Measurements from ENCODE around the gene ADAMTS17.

Gene ADAMTS17

DNA sequence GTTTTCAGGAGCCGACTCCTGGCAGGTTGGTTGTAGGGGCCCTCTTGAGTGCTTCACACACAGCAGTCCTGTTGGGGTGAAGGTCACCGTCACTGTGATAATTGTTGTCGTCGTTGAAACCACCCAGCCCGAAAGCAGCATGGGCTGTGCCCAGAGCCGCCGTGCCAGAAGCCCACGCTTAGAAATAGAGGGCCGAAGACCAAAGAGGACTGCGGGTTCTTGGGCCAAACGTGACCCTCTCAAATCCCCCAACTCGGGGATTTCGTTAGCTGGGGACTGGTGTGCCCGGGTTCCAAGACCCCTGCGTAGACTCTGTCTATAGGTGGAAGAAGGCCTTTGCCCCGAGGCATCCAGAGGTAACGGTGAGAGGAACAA lies 7.5 kb upstream of the ADAMTS17 start:
- DNase-seq (ENCODE audit: extremely low spot score): no peak
- TF ChIP-seq, protein P1, sequence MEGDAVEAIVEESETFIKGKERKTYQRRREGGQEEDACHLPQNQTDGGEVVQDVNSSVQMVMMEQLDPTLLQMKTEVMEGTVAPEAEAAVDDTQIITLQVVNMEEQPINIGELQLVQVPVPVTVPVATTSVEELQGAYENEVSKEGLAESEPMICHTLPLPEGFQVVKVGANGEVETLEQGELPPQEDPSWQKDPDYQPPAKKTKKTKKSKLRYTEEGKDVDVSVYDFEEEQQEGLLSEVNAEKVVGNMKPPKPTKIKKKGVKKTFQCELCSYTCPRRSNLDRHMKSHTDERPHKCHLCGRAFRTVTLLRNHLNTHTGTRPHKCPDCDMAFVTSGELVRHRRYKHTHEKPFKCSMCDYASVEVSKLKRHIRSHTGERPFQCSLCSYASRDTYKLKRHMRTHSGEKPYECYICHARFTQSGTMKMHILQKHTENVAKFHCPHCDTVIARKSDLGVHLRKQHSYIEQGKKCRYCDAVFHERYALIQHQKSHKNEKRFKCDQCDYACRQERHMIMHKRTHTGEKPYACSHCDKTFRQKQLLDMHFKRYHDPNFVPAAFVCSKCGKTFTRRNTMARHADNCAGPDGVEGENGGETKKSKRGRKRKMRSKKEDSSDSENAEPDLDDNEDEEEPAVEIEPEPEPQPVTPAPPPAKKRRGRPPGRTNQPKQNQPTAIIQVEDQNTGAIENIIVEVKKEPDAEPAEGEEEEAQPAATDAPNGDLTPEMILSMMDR (IDR thresholded peaks at IDR 0.05; ENCODE audit: control extremely low read depth, extremely low read depth, low read depth, missing control alignments): no peak
- ChIA-PET POLR2A (no interaction called here), CTCF (interaction anchor here (0.8 to 4.2 kb wide), 23 partner anchors 9 to 658 kb away, joined by 3 to 77 read pairs (median 7); no protein-coding TSS in a partner anchor)

DNA sequence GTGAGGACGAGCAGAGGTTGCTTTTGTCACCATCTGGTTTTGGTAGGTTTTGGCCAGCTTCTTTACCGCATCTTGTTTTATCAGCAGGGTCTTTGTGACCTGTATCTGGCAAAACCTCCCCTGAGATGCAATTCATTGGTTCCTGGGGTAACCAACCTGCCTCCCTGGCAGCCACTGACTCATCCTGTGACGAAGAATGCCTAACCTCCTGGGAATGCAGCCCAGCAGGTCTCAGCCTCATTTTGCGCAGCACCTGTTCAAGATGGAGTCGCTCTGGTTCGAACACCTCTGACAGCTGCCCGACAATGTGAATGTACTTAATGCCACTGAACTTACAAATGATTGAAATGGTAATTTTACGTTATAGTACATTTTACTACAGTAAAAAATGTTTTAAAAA lies 6.8 kb upstream of the ADAMTS17 start:
- CTCF ChIA-PET: interaction anchor here (1.0 to 4.2 kb wide), 7 partner anchors 11 to 609 kb away, joined by 3 to 77 read pairs (median 7); no protein-coding TSS in a partner anchor

DNA sequence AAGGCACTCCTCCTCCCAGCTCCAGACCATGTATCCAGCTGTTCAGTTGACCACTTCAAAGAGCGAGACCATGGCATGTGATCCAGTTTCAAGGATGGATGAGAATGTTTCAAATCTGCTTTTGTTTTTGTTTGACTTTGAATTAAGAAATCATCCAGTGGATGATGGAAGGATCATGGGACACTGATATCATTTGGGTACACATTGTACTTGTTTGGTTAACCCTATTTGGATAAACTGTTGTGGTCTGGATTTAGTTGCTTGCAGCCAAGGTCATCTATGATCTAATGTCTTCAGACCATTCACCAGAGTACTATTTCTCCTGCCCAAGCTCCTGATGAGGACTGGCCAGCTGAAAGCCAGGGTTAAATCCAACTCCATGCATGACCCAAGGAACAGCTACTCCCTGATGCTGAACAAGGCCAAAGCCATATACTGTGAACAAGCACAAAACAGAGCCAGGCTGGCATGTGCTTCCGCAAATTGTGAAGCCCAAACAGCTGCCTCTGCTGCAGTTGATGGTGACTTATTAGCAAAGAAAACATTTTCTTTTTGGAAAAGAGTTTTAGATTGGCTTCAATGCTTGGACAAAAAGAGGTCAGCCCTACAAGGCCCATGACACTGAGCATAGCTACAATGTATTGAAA lies 5.2 kb upstream of the ADAMTS17 start:
- DNase-seq (ENCODE audit: extremely low spot score): no peak
- ChIA-PET POLR2A (no interaction called here), CTCF (interaction anchor here (1.0 to 1.5 kb wide), 2 partner anchors 37 to 662 kb away, joined by 3 to 4 read pairs; no protein-coding TSS in a partner anchor)
- TF ChIP-seq, protein P1 (IDR thresholded peaks at IDR 0.05; ENCODE audit: control extremely low read depth, extremely low read depth, low read depth, missing control alignments): no peak

More for the DNA sequence above, 6.8 kb upstream of the ADAMTS17 start:
- no peak for DNase-seq (ENCODE audit: extremely low spot score)
- TF ChIP-seq, protein P1 (IDR thresholded peaks at IDR 0.05; ENCODE audit: control extremely low read depth, extremely low read depth, low read depth, missing control alignments): no peak
- POLR2A ChIA-PET: no interaction called here

DNA sequence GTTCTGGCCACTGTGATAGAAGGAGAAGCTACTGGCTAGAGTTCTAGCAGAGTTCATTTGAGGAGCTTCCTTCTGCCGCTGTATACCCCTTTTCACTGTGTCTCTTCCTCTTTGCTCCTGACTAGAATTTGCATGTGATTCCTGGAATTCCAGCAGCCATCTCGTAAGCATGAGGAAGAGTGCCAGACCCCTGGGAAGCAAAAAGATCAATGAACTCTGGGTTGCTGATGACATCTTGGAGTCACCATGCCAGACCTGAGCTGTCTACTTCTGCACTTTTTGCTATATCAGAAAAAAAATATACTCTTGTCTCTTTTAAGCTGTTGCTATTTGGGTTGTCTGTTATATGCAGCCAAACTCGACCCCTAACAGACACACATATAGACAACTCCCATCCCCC lies 3.7 kb upstream of the ADAMTS17 start:
- DNase-seq (ENCODE audit: extremely low spot score): no peak
- CTCF ChIA-PET: interaction anchor here (1.2 to 1.3 kb wide), 2 partner anchors 10 to 226 kb away, joined by 3 read pairs; no protein-coding TSS in a partner anchor
- TF ChIP-seq, protein P1 (IDR thresholded peaks at IDR 0.05; ENCODE audit: control extremely low read depth, extremely low read depth, low read depth, missing control alignments): no peak
- POLR2A ChIA-PET: no interaction called here

DNA sequence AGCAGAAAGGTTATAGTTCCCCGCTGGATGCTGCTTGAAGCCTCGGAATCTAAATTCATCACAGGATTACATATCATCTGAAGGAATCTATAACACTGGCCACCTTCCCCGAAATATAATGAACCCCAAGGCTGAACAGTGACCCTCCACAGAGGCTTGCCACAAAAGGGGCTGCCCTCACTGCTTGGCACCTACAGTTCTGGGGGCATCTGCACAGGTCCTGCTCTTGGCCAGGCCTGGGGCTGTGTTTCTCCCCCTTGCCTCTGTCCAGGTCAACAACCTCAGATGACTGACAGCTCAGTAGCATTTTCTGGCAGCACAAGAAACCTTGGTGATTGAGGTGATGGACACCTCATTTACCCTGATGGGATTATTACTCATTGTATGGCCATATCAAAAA lies 1.5 kb upstream of the ADAMTS17 start:
- CTCF ChIA-PET: interaction anchor here (1.6 kb wide), 1 partner anchor 7 kb away, joined by 8 read pairs; no protein-coding TSS in a partner anchor
- POLR2A ChIA-PET: no interaction called here
- TF ChIP-seq, protein P1 (IDR thresholded peaks at IDR 0.05; ENCODE audit: control extremely low read depth, extremely low read depth, low read depth, missing control alignments): no peak

DNA sequence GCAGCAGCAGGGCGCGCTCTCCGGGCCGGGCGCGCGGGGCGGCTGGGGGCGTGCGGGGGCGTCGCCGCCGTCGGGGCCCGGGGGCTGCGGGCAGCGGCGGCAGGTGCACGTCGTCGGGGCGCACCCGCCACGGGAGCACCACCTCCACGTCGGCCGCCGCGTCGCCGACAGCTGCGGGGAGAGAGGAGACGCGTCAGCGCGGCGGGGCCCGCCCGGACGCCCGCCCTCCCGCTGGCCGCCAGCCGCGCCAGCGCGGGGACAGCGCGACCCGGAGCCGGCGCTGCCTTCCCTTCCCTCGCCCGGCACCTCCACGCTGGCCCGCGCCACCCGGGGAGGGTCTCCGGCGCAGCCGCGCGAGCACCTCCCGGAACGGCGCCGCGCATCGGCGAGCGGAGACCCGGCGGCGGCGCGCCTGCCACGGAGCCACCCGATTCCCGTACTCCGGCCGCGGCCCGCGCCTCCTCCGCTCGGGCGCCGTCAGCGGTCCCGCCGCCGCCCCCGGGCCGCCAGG lies 481 bp downstream of the ADAMTS17 start:
- TF ChIP-seq, protein P1 (IDR thresholded peaks at IDR 0.05; ENCODE audit: control extremely low read depth, extremely low read depth, low read depth, missing control alignments): no peak
- ChIA-PET POLR2A (no interaction called here), CTCF (no interaction called here)
- DNase-seq (ENCODE audit: extremely low spot score): no peak

More for the DNA sequence above, 1.5 kb upstream of the ADAMTS17 start:
- DNase-seq (ENCODE audit: extremely low spot score): no peak

Measured in GM10248 (cell line).